Activated CD8-positive, alpha-beta memory T cell treated with anti-CD3 and anti-CD28 coated beads for 36 hours (primary cell): ENCODE measurements around the gene SCGB3A1. TPM values are rescaled to one million over a fixed set of nuclear protein-coding genes. Genes with fewer than 3 reads are reported as not detected.

Experiments
- CTCF ChIA-PET: fragments of 350-600 bp; sonication (Branson Sonifier 250); formaldehyde crosslinking; loops from one replicate; lab custom pipeline; 2021; ENCODE audit warnings: antibody characterized with exemption; lab: Charles Lee
- POLR2A ChIA-PET: fragments of 350-600 bp; sonication (Branson Sonifier 250); formaldehyde crosslinking; loops from one replicate; lab custom pipeline; 2021; ENCODE audit warnings: antibody characterized with exemption; lab: Charles Lee
- total RNA-seq, 2 experiments: library from RNA; stranded (reverse); gene quantifications; one replicate each; pipeline ENCODE4 v1.2.3, GENCODE V29; 2021

SCGB3A1 gene
- under 1 TPM; 0.38 to 0.75 TPM for total RNA-seq

- ChIA-PET POLR2A (no interaction called here), CTCF (no interaction called here)
These were observed at the start of gene SCGB3A1 for GRCh38 chr5:180591311-180591887. Gene SCGB3A1, minus strand, starts transcription at chr5:180591499. Its CDS starts 37 bp downstream, at chr5:180591462.

- ChIA-PET POLR2A (no interaction called here), CTCF (no interaction called here)
These were observed 49.2 kb upstream of the SCGB3A1 start for GRCh38 chr5:180640611-180640860.

GRCh38 chr5:180639741-180640610 is 48.7 kb upstream of the SCGB3A1 start:
- ChIA-PET CTCF (no interaction called here), POLR2A (no interaction called here)

GRCh38 chr5:180639287-180639686 is 48.0 kb upstream of the SCGB3A1 start:
- ChIA-PET CTCF (no interaction called here), POLR2A (no interaction called here)

- POLR2A ChIA-PET = no interaction called here
- CTCF ChIA-PET = no interaction called here
These were observed 46.8 kb upstream of the SCGB3A1 start for GRCh38 chr5:180637962-180638680.

- ChIA-PET POLR2A (no interaction called here), CTCF (no interaction called here)
These were observed 45.2 kb upstream of the SCGB3A1 start for GRCh38 chr5:180636403-180637075.

- ChIA-PET CTCF (no interaction called here), POLR2A (no interaction called here)
These were observed 44.7 kb upstream of the SCGB3A1 start for GRCh38 chr5:180636016-180636402.

- CTCF ChIA-PET = interaction anchor here (1.3 kb wide), 1 partner anchor 14 kb away, joined by 4 read pairs; no protein-coding TSS in a partner anchor
These were observed 42.2 kb upstream of the SCGB3A1 start for GRCh38 chr5:180633283-180634177.

GRCh38 chr5:180632768-180633167 is 41.5 kb upstream of the SCGB3A1 start:
- ChIA-PET POLR2A (no interaction called here), CTCF (interaction anchor here (1.3 kb wide), 1 partner anchor 14 kb away, joined by 4 read pairs; no protein-coding TSS in a partner anchor)

More at GRCh38 chr5:180633283-180634177, 42.2 kb upstream of the SCGB3A1 start:
- POLR2A ChIA-PET = interaction anchor here (0.7 kb wide), 1 partner anchor 15 kb away, joined by 9 read pairs; no protein-coding TSS in a partner anchor

- ChIA-PET CTCF (no interaction called here), POLR2A (no interaction called here)
These were observed 40.5 kb upstream of the SCGB3A1 start for GRCh38 chr5:180631549-180632383.

GRCh38 chr5:180630426-180630825 is 39.1 kb upstream of the SCGB3A1 start:
- CTCF ChIA-PET = no interaction called here
- POLR2A ChIA-PET = no interaction called here

GRCh38 chr5:180629831-180630382 is 38.6 kb upstream of the SCGB3A1 start:
- ChIA-PET CTCF (no interaction called here), POLR2A (no interaction called here)

- ChIA-PET POLR2A (no interaction called here), CTCF (no interaction called here)
These were observed 37.8 kb upstream of the SCGB3A1 start for GRCh38 chr5:180628827-180629750.

GRCh38 chr5:180628211-180628610 is 36.9 kb upstream of the SCGB3A1 start:
- POLR2A ChIA-PET = no interaction called here
- CTCF ChIA-PET = no interaction called here

GRCh38 chr5:180627386-180628120 is 36.3 kb upstream of the SCGB3A1 start:
- POLR2A ChIA-PET = no interaction called here
- CTCF ChIA-PET = no interaction called here
